H9 (cell line): ENCODE measurements around the gene GTF2A1. TPM values are rescaled to one million over a fixed set of nuclear protein-coding genes. Genes with fewer than 3 reads are reported as not detected.
A peak's percentile ranks its signal among the peaks of the same experiment; 100 is the strongest.

Source experiments
- DNase-seq: peaks from one replicate; pipeline ENCODE4 v3.0.0-alpha.2; 2017
- H2AFZ ChIP-seq: one replicate; pipeline ENCODE4 v1.6.1; 2013; ENCODE audit warnings: mild to moderate bottlenecking, low read length, control low read depth, moderate library complexity
- H2AK5ac ChIP-seq: 2 replicates; pipeline ENCODE4 v1.6.1; 2013; ENCODE audit warnings: low read length, control low read depth, mixed read lengths; ENCODE audit not compliant: insufficient read length
- H2BK120ac ChIP-seq: one replicate; pipeline ENCODE4 v1.6.1; 2013; ENCODE audit warnings: low read depth, mild to moderate bottlenecking, low read length, control low read depth, inconsistent platforms; ENCODE audit not compliant: poor library complexity, severe bottlenecking
- H2BK12ac ChIP-seq: 2 replicates; pipeline ENCODE4 v1.6.1; 2013; ENCODE audit warnings: low read length, control low read depth, mixed read lengths, low read depth; ENCODE audit not compliant: insufficient read length
- H2BK15ac ChIP-seq: 2 replicates; pipeline ENCODE4 v1.6.1; 2013; ENCODE audit warnings: low read depth, low read length, control low read depth
- H2BK20ac ChIP-seq: one replicate; pipeline ENCODE4 v1.6.1; 2013; ENCODE audit warnings: low read depth, mild to moderate bottlenecking, low read length, control low read depth, inconsistent platforms; ENCODE audit not compliant: poor library complexity, severe bottlenecking
- H2BK5ac ChIP-seq: 2 replicates; pipeline ENCODE4 v1.6.1; 2013; ENCODE audit warnings: low read length, control low read depth, mixed read lengths; ENCODE audit not compliant: insufficient read length
- H3K14ac ChIP-seq: 2 replicates; pipeline ENCODE4 v1.6.1; 2013; ENCODE audit warnings: low read length, control low read depth; ENCODE audit not compliant: insufficient read depth
- H3K18ac ChIP-seq: 2 replicates; pipeline ENCODE4 v1.6.1; 2013; ENCODE audit warnings: low read depth, mild to moderate bottlenecking, mixed read lengths, low read length, control low read depth; ENCODE audit not compliant: insufficient read length
- H3K23ac ChIP-seq: 2 replicates; pipeline ENCODE4 v1.6.1; 2013; ENCODE audit warnings: low read length, control low read depth, mixed read lengths, low read depth; ENCODE audit not compliant: insufficient read length
- H3K23me2 ChIP-seq: 2 replicates; pipeline ENCODE4 v1.6.1; 2013; ENCODE audit warnings: low read depth, mild to moderate bottlenecking, mixed read lengths, low read length, control low read depth; ENCODE audit not compliant: insufficient read length, poor library complexity, severe bottlenecking
- H3K27ac ChIP-seq: 2 replicates; pipeline ENCODE4 v1.5.1; 2013; ENCODE audit warnings: low read length, control low read depth, mixed read lengths, low read depth; ENCODE audit not compliant: insufficient read length
- H3K27me3 ChIP-seq: 2 replicates; pipeline ENCODE4 v1.6.1; 2013; ENCODE audit warnings: low read length, control low read depth, inconsistent platforms; ENCODE audit not compliant: insufficient read depth
- H3K4ac ChIP-seq: 2 replicates; pipeline ENCODE4 v1.6.1; 2013; ENCODE audit warnings: low read depth, mild to moderate bottlenecking, control low read depth, inconsistent platforms, low read length, moderate library complexity
- H3K4me1 ChIP-seq: 2 replicates; pipeline ENCODE4 v1.6.1; 2013; ENCODE audit warnings: low read length, control low read depth, inconsistent platforms; ENCODE audit not compliant: insufficient read depth
- H3K4me2 ChIP-seq: 2 replicates; pipeline ENCODE4 v1.6.1; 2013; ENCODE audit warnings: low read length, control low read depth, mixed read lengths; ENCODE audit not compliant: insufficient read length, insufficient read depth
- H3K56ac ChIP-seq: 2 replicates; pipeline ENCODE4 v1.6.1; 2013; ENCODE audit warnings: low read depth, mild to moderate bottlenecking, mixed read lengths, low read length, control low read depth; ENCODE audit not compliant: insufficient read length
- H3K79me1 ChIP-seq: 2 replicates; pipeline ENCODE4 v1.6.1; 2013; ENCODE audit warnings: low read depth, mild to moderate bottlenecking, moderate library complexity, low read length, control low read depth, inconsistent platforms; ENCODE audit not compliant: insufficient read depth, poor library complexity, severe bottlenecking
- H3K79me2 ChIP-seq: 2 replicates; pipeline ENCODE4 v1.6.1; 2013; ENCODE audit warnings: low read length, control low read depth, inconsistent platforms; ENCODE audit not compliant: insufficient read depth
- H3K9ac ChIP-seq: 2 replicates; pipeline ENCODE4 v1.6.1; 2013; ENCODE audit warnings: low read length, control low read depth, mixed read lengths; ENCODE audit not compliant: insufficient read length; ENCODE audit errors: extremely low read depth
- H3K9me3 ChIP-seq: one replicate; pipeline ENCODE4 v1.6.1; 2013; ENCODE audit warnings: low read depth, low read length, inconsistent platforms; ENCODE audit not compliant: control insufficient read depth
- H3T11ph ChIP-seq: one replicate; pipeline ENCODE4 v1.6.1; 2013; ENCODE audit warnings: mild to moderate bottlenecking, low read length, control low read depth, inconsistent platforms
- H4K20me1 ChIP-seq: one replicate; pipeline ENCODE4 v1.6.1; 2013; ENCODE audit not compliant: control insufficient read depth, insufficient read length, insufficient read depth
- H4K5ac ChIP-seq: 2 replicates; pipeline ENCODE4 v1.6.1; 2013; ENCODE audit warnings: low read depth, mild to moderate bottlenecking, mixed read lengths, low read length, control low read depth; ENCODE audit not compliant: insufficient read length
- H4K8ac ChIP-seq: replicated peaks from 2 replicates; pipeline ENCODE4 v1.6.1; 2013; ENCODE audit warnings: low read length, control low read depth, mixed read lengths, low read depth; ENCODE audit not compliant: insufficient read length
- H4K91ac ChIP-seq: 2 replicates; pipeline ENCODE4 v1.6.1; 2013; ENCODE audit warnings: low read depth, mild to moderate bottlenecking, moderate library complexity, mixed read lengths, low read length, control low read depth; ENCODE audit not compliant: insufficient read length
- H3K27ac Mint-ChIP-seq, 3 experiments: 2 replicates in 2 of 3; 3 replicates in 1 of 3; pipeline ENCODE4 v1.8.0; 2020 to 2021; ENCODE audit warnings: mixed read lengths in 3 of 3, mild to moderate bottlenecking in 1 of 3, moderate library complexity in 1 of 3
- H3K27me3 Mint-ChIP-seq: 2 replicates; pipeline ENCODE4 v1.8.0; 2021; ENCODE audit warnings: low read depth, mild to moderate bottlenecking, moderate library complexity, mixed read lengths
- H3K36me3 Mint-ChIP-seq, 3 experiments: 2 replicates in 2 of 3; 3 replicates in 1 of 3; pipeline ENCODE4 v1.8.0; 2020 to 2021; ENCODE audit warnings: low read depth in 3 of 3, mixed read lengths in 3 of 3; ENCODE audit not compliant: insufficient read depth in 1 of 3
- H3K4me1 Mint-ChIP-seq, 2 experiments: 2 replicates each; pipeline ENCODE4 v1.8.0; 2020; ENCODE audit warnings: mixed read lengths in 2 of 2
- H3K4me3 Mint-ChIP-seq, 2 experiments: 2 replicates in 1 of 2; 3 replicates in 1 of 2; pipeline ENCODE4 v1.8.0; 2020 to 2021; ENCODE audit warnings: mild to moderate bottlenecking in 2 of 2, mixed read lengths in 2 of 2, moderate library complexity in 1 of 2
- H3K9me3 Mint-ChIP-seq, 2 experiments: 2 replicates in 1 of 2; 3 replicates in 1 of 2; pipeline ENCODE4 v1.8.0; 2020; ENCODE audit warnings: mild to moderate bottlenecking in 2 of 2, mixed read lengths in 2 of 2, moderate library complexity in 1 of 2
- CTCF ChIP-seq: fragments of 200-600 bp; sonication (generic); conservative IDR thresholded peaks from 3 replicates; pipeline ENCODE4 v1.8.0; 2021; ENCODE audit warnings: antibody characterized with exemption, mild to moderate bottlenecking
- WGBS: extraction: QIAGEN DNeasy Blood & Tissue Kit; methylation state at CpG from one replicate; pipeline ENCODE4 v1.1.7; 2013; ENCODE audit warnings: missing lambda C conversion rate, low lambda C conversion rate, mixed read lengths; ENCODE audit not compliant: insufficient read length; ENCODE audit errors: extremely low coverage; 5-methylcytosine and 5-hydroxymethylcytosine counted together
- total RNA-seq: library from RNA; stranded (reverse); gene quantifications from 2 replicates; pipeline ENCODE4 v1.2.1, GENCODE V29; 2021

GTF2A1 gene
- total RNA-seq, 1 experiment from 2014 or later = 43.0 TPM

- Histone ChIP-seq H3T11ph (no peak overlapping the region), H4K5ac (no peak overlapping the region)
- H3K27me3 Mint-ChIP-seq = no peaks in the 10 kb centered on the region; the same call in 1 of the 2 replicates
These were observed 31.5 kb upstream of the GTF2A1 start for GRCh38 chr14:81252278-81252677.

More at GRCh38 chr14:81252278-81252677, 31.5 kb upstream of the GTF2A1 start:
- Histone ChIP-seq H3K79me1 (no peaks in the 10 kb centered on the region), H3K18ac (no peak overlapping the region), H4K20me1 (no peaks in the 10 kb centered on the region), H3K27me3 (no peaks in the 10 kb centered on the region), H3K4ac (no peak overlapping the region), H3K14ac (no peak overlapping the region), H2BK5ac (no peak overlapping the region), H3K27ac (no peak overlapping the region), H3K23me2 (no peaks in the 10 kb centered on the region), H3K4me2 (no peak overlapping the region), H3K4me1 (peaks cover 2% of the 10 kb centered on the region; the same call in 1 of the 2 replicates), H4K8ac (no peak overlapping the region), H2AK5ac (no peak overlapping the region), H4K91ac (no peak overlapping the region), H2BK120ac (no peak overlapping the region), H3K56ac (no peak overlapping the region), H3K23ac (no peak overlapping the region), H3K9ac (no peak overlapping the region), H3K9me3 (no peaks in the 10 kb centered on the region), H2AFZ (no peak overlapping the region), H2BK15ac (no peak overlapping the region), H2BK20ac (no peak overlapping the region), H3K79me2 (no peaks in the 10 kb centered on the region), H2BK12ac (no peak overlapping the region)
- 0 out of 5 replicates have a peak, but pooled peaks cover 0 to 3% of the 10 kb centered on the region in 2 experiments for H3K9me3 Mint-ChIP-seq
- H3K36me3 Mint-ChIP-seq = peaks cover 0 to 5% (median 0%) of the 10 kb centered on the region in 3 experiments; a peak in 3 of 7 replicates
- WGBS = no CpG with 5 or more reads among the region's 1 CpG
- peak; percentile 53 for TF ChIP-seq CTCF
- H3K4me1 Mint-ChIP-seq = peaks cover 10% of the 10 kb centered on the region in 2 experiments
- H3K4me3 Mint-ChIP-seq = no peak overlapping the region
- DNase-seq = no peak
- no peak overlapping the region for H3K27ac Mint-ChIP-seq
